Measurements from ENCODE around the gene FAM50A.

- TF ChIP-seq CTCF (conservative IDR thresholded peaks at IDR 0.05) (no peak), EZH2 (IDR thresholded peaks at IDR 0.05; ENCODE audit: low read depth) (no peak)
These were observed 14.4 kb downstream of the FAM50A start, which contains the start of gene PLXNA3 for GRCh38 chrX:154458116-154458953.
